WERI-Rb-1 (cell line): ENCODE data around the gene FSHR.

Experiments used
- DNase-seq: peaks from one replicate; pipeline ENCODE4 v3.0.0-alpha.2; 2020
- H3K27ac ChIP-seq: fragments of 250-450 bp; sonication (Bioruptor Pico); 2 replicates; pipeline ENCODE4 v1.5.1; 2020; ENCODE audit warnings: mild to moderate bottlenecking, moderate library complexity
- H3K27me3 ChIP-seq: fragments of 250-450 bp; sonication (Bioruptor Pico); 2 replicates; pipeline ENCODE4 v1.5.1; 2021; ENCODE audit warnings: mild to moderate bottlenecking, low read depth, moderate library complexity; ENCODE audit not compliant: insufficient read depth, severe bottlenecking
- H3K36me3 ChIP-seq: fragments of 250-450 bp; sonication (Bioruptor Pico); 2 replicates; pipeline ENCODE4 v1.5.1; 2020; ENCODE audit warnings: mild to moderate bottlenecking, moderate library complexity
- H3K4me3 ChIP-seq: 2 replicates; pipeline ENCODE4 v1.5.1; 2011; ENCODE audit warnings: low read depth, mild to moderate bottlenecking, control low read depth, low read length
- H3K9me3 ChIP-seq: fragments of 250-450 bp; sonication (Bioruptor Pico); 2 replicates; pipeline ENCODE4 v1.5.1; 2021; ENCODE audit warnings: mild to moderate bottlenecking, moderate library complexity; ENCODE audit not compliant: severe bottlenecking
- CTCF ChIP-seq: IDR thresholded peaks from 2 replicates; pipeline ENCODE4 v1.5.1; 2011; ENCODE audit warnings: low read depth, mild to moderate bottlenecking, control low read depth, inconsistent platforms, low read length

FSHR gene

GRCh38 chr2:49131801-49132200, 22.5 kb downstream of the FSHR start:
- no peak overlapping the region for H3K27ac ChIP-seq
- no peak for TF ChIP-seq CTCF
- no peak for DNase-seq
- H3K27me3 ChIP-seq: no peaks in the 10 kb centered on the region
- H3K4me3 ChIP-seq: no peak overlapping the region
- H3K36me3 ChIP-seq: no peaks in the 10 kb centered on the region
- peaks cover 6% of the 10 kb centered on the region for H3K9me3 ChIP-seq

GRCh38 chr2:49129034-49129433, 25.3 kb downstream of the FSHR start:
- H3K27me3 ChIP-seq: no peaks in the 10 kb centered on the region
- no peak overlapping the region for H3K4me3 ChIP-seq
- TF ChIP-seq CTCF: no peak
- peaks cover 6% of the 10 kb centered on the region for H3K9me3 ChIP-seq
- DNase-seq: no peak
- no peaks in the 10 kb centered on the region for H3K36me3 ChIP-seq
- no peak overlapping the region for H3K27ac ChIP-seq

- no peak overlapping the region for H3K4me3 ChIP-seq
- no peaks in the 10 kb centered on the region for H3K36me3 ChIP-seq
- no peak for TF ChIP-seq CTCF
- H3K9me3 ChIP-seq: no peaks in the 10 kb centered on the region
- no peaks in the 10 kb centered on the region for H3K27me3 ChIP-seq
- no peak overlapping the region for H3K27ac ChIP-seq
- DNase-seq: no peak
Observed at GRCh38 chr2:49123600-49123999, 30.7 kb downstream of the FSHR start.

- H3K4me3 ChIP-seq: no peak overlapping the region
- H3K9me3 ChIP-seq: no peaks in the 10 kb centered on the region
- no peaks in the 10 kb centered on the region for H3K36me3 ChIP-seq
- H3K27ac ChIP-seq: no peak overlapping the region
- no peak for DNase-seq
- H3K27me3 ChIP-seq: no peaks in the 10 kb centered on the region
- no peak for TF ChIP-seq CTCF
Observed at GRCh38 chr2:49122107-49122506, 32.2 kb downstream of the FSHR start.

GRCh38 chr2:49113046-49113445, 41.3 kb downstream of the FSHR start:
- H3K27me3 ChIP-seq: no peaks in the 10 kb centered on the region

More at GRCh38 chr2:49113046-49113445, 41.3 kb downstream of the FSHR start:
- Histone ChIP-seq H3K36me3 (no peaks in the 10 kb centered on the region), H3K4me3 (no peak overlapping the region), H3K27ac (peak overlapping the region; percentile 58), H3K9me3 (no peaks in the 10 kb centered on the region)
- no peak for TF ChIP-seq CTCF
- peak; percentile 49 for DNase-seq
